HEK293T (cell line): ENCODE measurements around the gene INPP4B.

Source experiments
- CTCF ChIA-PET: fragments of 350-600 bp; formaldehyde crosslinking; extraction: SDS; loops from one replicate; lab custom pipeline; 2021; ENCODE audit warnings: antibody characterized with exemption, inconsistent platforms; lab: Yijun Ruan, JAX
- POLR2A ChIA-PET: fragments of 350-600 bp; formaldehyde crosslinking; extraction: SDS; loops from one replicate; lab custom pipeline; 2020; ENCODE audit warnings: antibody characterized with exemption, inconsistent platforms; lab: Yijun Ruan, JAX
- DNase-seq: peaks from one replicate; pipeline ENCODE4 v3.0.0; 2012; ENCODE audit warnings: mixed read lengths; ENCODE audit errors: extremely low spot score
- ARNT ChIP-seq: fragments of 450-650 bp; IDR thresholded peaks from 2 replicates; pipeline ENCODE4 v1.6.1; 2017; ENCODE audit warnings: mild to moderate bottlenecking
- BHLHE40 ChIP-seq: fragments of 450-650 bp; IDR thresholded peaks from 2 replicates; pipeline ENCODE4 v1.6.1; 2016; ENCODE audit warnings: mild to moderate bottlenecking, moderate library complexity, borderline replicate concordance
- CTBP1 ChIP-seq: fragments of 450-650 bp; IDR thresholded peaks from 2 replicates; pipeline ENCODE4 v1.6.1; 2016; ENCODE audit warnings: borderline replicate concordance
- ELF4 ChIP-seq: fragments of 450-650 bp; IDR thresholded peaks from 2 replicates; pipeline ENCODE4 v1.6.1; 2017; ENCODE audit warnings: antibody characterized with exemption
- FOXA1 ChIP-seq: fragments of 450-650 bp; IDR thresholded peaks from 2 replicates; pipeline ENCODE4 v1.6.1; 2016; ENCODE audit warnings: mild to moderate bottlenecking
- FOXK2 ChIP-seq: fragments of 450-650 bp; IDR thresholded peaks from 2 replicates; pipeline ENCODE4 v1.6.1; 2016; ENCODE audit warnings: mild to moderate bottlenecking
- FOXM1 ChIP-seq: fragments of 450-650 bp; IDR thresholded peaks from 2 replicates; pipeline ENCODE4 v1.6.1; 2017; ENCODE audit warnings: mild to moderate bottlenecking, borderline replicate concordance
- HDGF ChIP-seq: fragments of 450-650 bp; IDR thresholded peaks from 2 replicates; pipeline ENCODE4 v1.6.1; 2017; ENCODE audit warnings: antibody characterized with exemption, borderline replicate concordance
- L3MBTL2 ChIP-seq: fragments of 450-650 bp; conservative IDR thresholded peaks from 2 replicates; pipeline ENCODE4 v1.6.1; 2016; ENCODE audit warnings: mild to moderate bottlenecking
- LEF1 ChIP-seq: fragments of 450-650 bp; IDR thresholded peaks from 2 replicates; pipeline ENCODE4 v1.6.1; 2017; ENCODE audit warnings: mild to moderate bottlenecking, borderline replicate concordance
- NFRKB ChIP-seq: fragments of 450-650 bp; IDR thresholded peaks from 2 replicates; pipeline ENCODE4 v1.6.1; 2016; ENCODE audit warnings: mild to moderate bottlenecking, moderate library complexity
- PKNOX1 ChIP-seq: fragments of 450-650 bp; IDR thresholded peaks from 2 replicates; pipeline ENCODE4 v1.6.1; 2016
- SP1 ChIP-seq: fragments of 450-650 bp; IDR thresholded peaks from 2 replicates; pipeline ENCODE4 v1.6.1; 2017
- SUZ12 ChIP-seq: fragments of 450-650 bp; IDR thresholded peaks from 2 replicates; pipeline ENCODE4 v1.6.1; 2016; ENCODE audit warnings: mild to moderate bottlenecking
- TARDBP ChIP-seq: fragments of 450-650 bp; IDR thresholded peaks from 2 replicates; pipeline ENCODE4 v1.6.1; 2016
- ZNF384 ChIP-seq: fragments of 450-650 bp; IDR thresholded peaks from 2 replicates; pipeline ENCODE4 v1.6.1; 2016

INPP4B gene

GRCh38 chr4:142350871-142351270 is 495.2 kb downstream of the INPP4B start:
- POLR2A ChIA-PET = no interaction called here
- TF ChIP-seq NFRKB (no peak), FOXM1 (no peak), ARNT (no peak), L3MBTL2 (no peak), LEF1 (no peak), ZNF384 (no peak), CTBP1 (no peak), HDGF (no peak), SP1 (no peak), FOXA1 (no peak), SUZ12 (no peak), FOXK2 (no peak), BHLHE40 (no peak), ELF4 (no peak), TARDBP (no peak), PKNOX1 (no peak)
- no peak for DNase-seq
- CTCF ChIA-PET = interaction anchor here (0.7 kb wide), 2 partner anchors 146 to 197 kb away, joined by 3 read pairs; no protein-coding TSS in a partner anchor

- no peak for TF ChIP-seq SP1
- TF ChIP-seq HDGF = no peak
- TF ChIP-seq FOXM1 = no peak
- no peak for TF ChIP-seq L3MBTL2
- no peak for TF ChIP-seq TARDBP
- TF ChIP-seq SUZ12 = no peak
- TF ChIP-seq FOXA1 = no peak
- no peak for TF ChIP-seq NFRKB
- TF ChIP-seq ARNT = no peak
- no peak for TF ChIP-seq BHLHE40
- no peak for TF ChIP-seq PKNOX1
- POLR2A ChIA-PET = interaction anchor here (1.5 kb wide), 1 partner anchor 57 kb away, joined by 3 read pairs; no protein-coding TSS in a partner anchor
- CTCF ChIA-PET = no interaction called here
- DNase-seq = no peak
Observed at GRCh38 chr4:142348613-142349021, 497.5 kb downstream of the INPP4B start.

DNA sequence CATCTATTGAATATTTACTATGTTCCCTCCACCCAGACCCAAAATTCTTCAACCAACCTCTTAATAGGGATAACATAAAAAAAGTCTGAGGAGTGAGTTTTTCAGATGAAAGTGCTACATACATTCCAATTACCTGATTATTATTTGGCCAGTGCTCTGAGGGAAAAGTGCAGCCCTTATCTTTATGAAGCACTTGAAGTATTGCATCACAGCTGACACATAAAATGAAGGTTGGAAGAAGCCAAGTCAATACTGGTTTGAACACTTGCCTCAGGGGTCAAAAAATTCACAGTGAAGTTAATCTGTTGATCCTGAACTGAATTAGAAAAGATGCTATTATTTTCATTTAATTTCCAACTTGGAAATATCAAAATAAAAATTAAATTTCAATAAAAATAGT is 498.9 kb downstream of the INPP4B start:
- DNase-seq = peak; percentile 28
- ChIA-PET POLR2A (no interaction called here), CTCF (interaction anchor here (0.7 kb wide), 1 partner anchor 74 kb away, joined by 3 read pairs; no protein-coding TSS in a partner anchor)
- TF ChIP-seq LEF1 (no peak), PKNOX1 (no peak), FOXA1 (no peak), ZNF384 (no peak), L3MBTL2 (no peak), SUZ12 (no peak), ELF4 (no peak), FOXK2 (no peak), CTBP1 (no peak), ARNT (no peak), FOXM1 (no peak), NFRKB (no peak), SP1 (no peak), TARDBP (no peak), HDGF (no peak)

DNA sequence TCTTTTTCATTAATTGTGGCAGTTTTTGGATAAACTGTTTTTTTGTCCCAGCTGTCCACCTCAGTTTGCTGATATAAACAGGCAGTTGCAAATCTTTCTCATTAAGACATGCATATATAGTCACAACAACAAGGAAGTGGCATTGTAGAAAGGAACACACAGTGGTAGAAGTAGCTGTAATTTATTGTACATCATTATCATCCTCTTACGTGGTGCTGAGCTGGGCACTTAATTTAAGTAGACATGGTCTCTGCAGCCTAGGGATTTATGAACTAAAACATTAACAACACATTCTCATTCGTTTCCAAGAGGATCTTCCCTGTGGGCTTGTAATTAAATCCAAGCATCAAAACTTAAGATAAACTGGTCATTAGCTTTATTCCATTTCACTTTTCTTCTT is 500.2 kb downstream of the INPP4B start:
- no peak for DNase-seq
- no peak for TF ChIP-seq LEF1
- no peak for TF ChIP-seq L3MBTL2
- TF ChIP-seq PKNOX1 = no peak
- TF ChIP-seq SP1 = no peak
- no peak for TF ChIP-seq HDGF
- TF ChIP-seq SUZ12 = no peak
- no peak for TF ChIP-seq FOXA1
- TF ChIP-seq FOXK2 = no peak
- no peak for TF ChIP-seq TARDBP
- TF ChIP-seq NFRKB = no peak
- no peak for TF ChIP-seq BHLHE40
- TF ChIP-seq FOXM1 = no peak
- TF ChIP-seq ARNT = no peak
- TF ChIP-seq ZNF384 = no peak
- no peak for TF ChIP-seq ELF4
- POLR2A ChIA-PET = no interaction called here
- CTCF ChIA-PET = interaction anchor here (0.5 to 0.8 kb wide), 2 partner anchors 209 to 1589 kb away, joined by 3 read pairs; no protein-coding TSS in a partner anchor

- DNase-seq = no peak
- ChIA-PET CTCF (interaction anchor here (0.9 to 1.1 kb wide), 2 partner anchors 13 to 15 kb away, joined by 4 read pairs; no protein-coding TSS in a partner anchor), POLR2A (no interaction called here)
- no peak for TF ChIP-seq ARNT
- no peak for TF ChIP-seq NFRKB
- no peak for TF ChIP-seq L3MBTL2
- no peak for TF ChIP-seq PKNOX1
- TF ChIP-seq BHLHE40 = no peak
- TF ChIP-seq ELF4 = no peak
- no peak for TF ChIP-seq TARDBP
- no peak for TF ChIP-seq FOXK2
- no peak for TF ChIP-seq FOXM1
- no peak for TF ChIP-seq SP1
- TF ChIP-seq HDGF = no peak
- TF ChIP-seq ZNF384 = no peak
- no peak for TF ChIP-seq CTBP1
Observed at GRCh38 chr4:142341268-142341667, 504.8 kb downstream of the INPP4B start.
